Measurements from ENCODE around the gene CSTB. TPM values are rescaled to one million over a fixed set of nuclear protein-coding genes. Genes with fewer than 3 reads are reported as not detected.

The CSTB gene
- total RNA-seq, 1 experiment from 2014 or later: 151 TPM

DNA sequence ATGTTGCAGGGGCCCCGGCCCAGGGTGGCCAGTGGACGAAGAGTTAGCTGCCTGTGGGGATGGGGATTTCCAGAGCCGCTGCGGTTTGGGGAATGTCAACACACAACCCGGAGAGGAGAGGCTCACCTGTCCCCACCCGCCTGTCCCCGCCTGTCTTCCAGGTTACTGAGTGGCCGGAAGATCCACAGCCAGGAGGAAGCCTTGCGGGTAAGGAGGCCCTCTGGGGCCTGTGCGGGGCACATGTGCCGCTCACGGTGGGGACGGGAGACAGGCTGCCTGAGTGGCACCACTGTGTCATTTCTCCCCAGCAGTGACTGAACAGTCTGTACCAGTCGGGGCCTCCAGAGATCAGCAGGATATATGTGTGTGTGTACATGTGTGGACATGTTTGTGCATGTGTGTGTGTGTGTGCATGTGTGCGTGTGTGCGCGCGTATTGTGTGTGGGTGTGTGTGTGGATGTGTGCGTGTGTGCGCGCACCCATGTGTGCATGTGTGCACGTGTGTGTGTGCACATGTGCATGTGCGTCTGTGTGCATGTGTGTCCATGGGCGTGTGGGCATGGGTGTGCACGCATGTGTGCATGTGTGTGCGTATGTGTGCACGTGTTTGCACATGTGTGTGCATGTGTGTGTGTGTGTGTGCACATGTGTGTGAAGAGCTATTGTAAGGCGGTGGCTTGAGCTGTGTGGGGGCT lies 25.6 kb downstream of the CSTB start:
- intact Hi-C loops (cut with micrococcal nuclease): no loop called here
- no peaks in the 10 kb centered on the region for H3K27me3 ChIP-seq (ENCODE audit: low read length)
- DNase-seq: no peak
- H3K27ac ChIP-seq (ENCODE audit: low read length): no peak overlapping the region
- H3K4me2 ChIP-seq (ENCODE audit: low read length): no peak overlapping the region
- H3K4me1 ChIP-seq (ENCODE audit: insufficient read depth, low read length): no peaks in the 10 kb centered on the region
- H4K20me1 ChIP-seq (ENCODE audit: low read length): no peaks in the 10 kb centered on the region
- no peaks in the 10 kb centered on the region for H3K9me3 ChIP-seq (ENCODE audit: low read length)
- no peaks in the 10 kb centered on the region for H3F3A ChIP-seq (ENCODE audit: low read length, unreplicated experiment)
- no peak overlapping the region for H2AFZ ChIP-seq (ENCODE audit: low read length)
- no peak overlapping the region for H3K4me3 ChIP-seq (ENCODE audit: low read length)
- H3K9me2 ChIP-seq (replicated peaks; ENCODE audit: low read length): no peaks in the 10 kb centered on the region
- no peak; the same call in 1 of the 2 replicates for ATAC-seq
- H3K79me2 ChIP-seq (ENCODE audit: low read length): no peaks in the 10 kb centered on the region
- peaks cover 70% of the 10 kb centered on the region for H3K36me3 ChIP-seq (ENCODE audit: low read depth, low read length)
- no TSS peak for BruUV-seq (replicated peaks)
- TF ChIP-seq EZH2phosphoT487 (IDR thresholded peaks at IDR 0.05; ENCODE audit: borderline replicate concordance, low read length) (no peak), EZH2 (IDR thresholded peaks at IDR 0.05; ENCODE audit: low read length, unreplicated experiment) (no peak), CTCF (conservative IDR thresholded peaks at IDR 0.05; ENCODE audit: low read depth, low read length) (no peak)
- H3K9ac ChIP-seq (ENCODE audit: low read length): no peak overlapping the region
- POLR2A ChIA-PET (ENCODE audit: unreplicated experiment): no interaction called here
- CTCF ChIA-PET: no interaction called here

- BruUV-seq (replicated peaks): no TSS peak
- no peaks in the 10 kb centered on the region for H4K20me1 ChIP-seq (ENCODE audit: low read length)
- H3K9ac ChIP-seq (ENCODE audit: low read length): no peak overlapping the region
- no peaks in the 10 kb centered on the region for H3K4me1 ChIP-seq (ENCODE audit: insufficient read depth, low read length)
- H3K9me3 ChIP-seq (ENCODE audit: low read length): no peaks in the 10 kb centered on the region
- H3F3A ChIP-seq (ENCODE audit: low read length, unreplicated experiment): no peaks in the 10 kb centered on the region
- no peaks in the 10 kb centered on the region for H3K27me3 ChIP-seq (ENCODE audit: low read length)
- TF ChIP-seq CTCF (conservative IDR thresholded peaks at IDR 0.05; ENCODE audit: low read depth, low read length): no peak
- no peak for TF ChIP-seq EZH2phosphoT487 (IDR thresholded peaks at IDR 0.05; ENCODE audit: borderline replicate concordance, low read length)
- TF ChIP-seq EZH2 (IDR thresholded peaks at IDR 0.05; ENCODE audit: low read length, unreplicated experiment): no peak
- H3K27ac ChIP-seq (ENCODE audit: low read length): no peak overlapping the region
- ChIA-PET CTCF (no interaction called here), POLR2A (ENCODE audit: unreplicated experiment) (no interaction called here)
- intact Hi-C loops (cut with micrococcal nuclease): no loop called here
- H3K36me3 ChIP-seq (ENCODE audit: low read depth, low read length): peaks cover 67% of the 10 kb centered on the region
- H2AFZ ChIP-seq (ENCODE audit: low read length): no peak overlapping the region
- H3K4me2 ChIP-seq (ENCODE audit: low read length): no peak overlapping the region
- ATAC-seq (no peak), DNase-seq (no peak)
- no peak overlapping the region for H3K4me3 ChIP-seq (ENCODE audit: low read length)
- H3K9me2 ChIP-seq (replicated peaks; ENCODE audit: low read length): no peaks in the 10 kb centered on the region
- H3K79me2 ChIP-seq (ENCODE audit: low read length): no peaks in the 10 kb centered on the region
These were observed 26.4 kb downstream of the CSTB start for GRCh38 chr21:43749651-43750262.

DNA sequence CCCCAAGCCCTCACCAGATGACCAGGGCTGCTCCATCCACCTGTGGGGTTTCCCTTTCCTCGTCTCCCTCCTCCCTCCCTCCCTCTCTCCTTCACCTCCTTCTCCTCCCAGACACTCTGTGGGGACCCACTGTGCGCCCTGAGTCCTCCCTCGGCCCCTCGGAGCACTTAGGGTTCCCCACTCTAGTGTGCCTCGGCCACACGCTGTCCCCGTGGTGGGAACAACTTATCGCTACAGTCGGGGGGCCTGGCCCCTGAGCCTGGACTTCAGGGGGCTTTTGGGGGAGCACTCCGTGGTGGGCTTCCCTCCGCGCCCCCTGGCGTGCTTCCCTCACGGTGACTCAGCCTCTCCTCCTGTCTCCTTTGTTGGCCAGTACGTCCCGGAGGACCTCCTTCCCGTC lies 27.5 kb downstream of the CSTB start:
- POLR2A ChIA-PET (ENCODE audit: unreplicated experiment): no interaction called here
- BruUV-seq (replicated peaks): no TSS peak
- H3K27ac ChIP-seq (ENCODE audit: low read length): no peak overlapping the region

More for the DNA sequence above, 27.5 kb downstream of the CSTB start:
- H3K9ac ChIP-seq (ENCODE audit: low read length): no peak overlapping the region
- H3K9me2 ChIP-seq (replicated peaks; ENCODE audit: low read length): no peaks in the 10 kb centered on the region
- CTCF ChIA-PET: no interaction called here
- no peak overlapping the region for H3K4me2 ChIP-seq (ENCODE audit: low read length)
- H3K4me1 ChIP-seq (ENCODE audit: insufficient read depth, low read length): no peaks in the 10 kb centered on the region
- H3K79me2 ChIP-seq (ENCODE audit: low read length): no peaks in the 10 kb centered on the region
- intact Hi-C loops (cut with micrococcal nuclease): no loop called here
- H3K4me3 ChIP-seq (ENCODE audit: low read length): no peak overlapping the region
- H3K36me3 ChIP-seq (ENCODE audit: low read depth, low read length): peaks cover 66% of the 10 kb centered on the region
- ATAC-seq (no peak), DNase-seq (no peak)
- no peak overlapping the region for H2AFZ ChIP-seq (ENCODE audit: low read length)
- H4K20me1 ChIP-seq (ENCODE audit: low read length): no peaks in the 10 kb centered on the region
- no peaks in the 10 kb centered on the region for H3F3A ChIP-seq (ENCODE audit: low read length, unreplicated experiment)
- TF ChIP-seq CTCF (conservative IDR thresholded peaks at IDR 0.05; ENCODE audit: low read depth, low read length) (no peak), EZH2 (IDR thresholded peaks at IDR 0.05; ENCODE audit: low read length, unreplicated experiment) (no peak), EZH2phosphoT487 (IDR thresholded peaks at IDR 0.05; ENCODE audit: borderline replicate concordance, low read length) (no peak)
- no peaks in the 10 kb centered on the region for H3K27me3 ChIP-seq (ENCODE audit: low read length)
- no peaks in the 10 kb centered on the region for H3K9me3 ChIP-seq (ENCODE audit: low read length)
